SK-MEL-5 (cell line): ENCODE results near the gene QTRT2. TPM values are rescaled to one million over a fixed set of nuclear protein-coding genes. Genes with fewer than 3 reads are reported as not detected.

Source experiments
- DNase-seq: peaks from one replicate; pipeline ENCODE4 v3.0.0-alpha.2; 2016; ENCODE audit warnings: low read depth, low spot score
- in situ Hi-C: cut with HindIII; loops from 2 replicates; pipeline ENCODE4 v1.10.0; 2016; ENCODE audit warnings: low sequenced_read_pairs, high pct_unique_total_duplicates, low pct_unique_long_range_greater_than_20kb
- polyA plus RNA-seq, 2 experiments: library from polyadenylated mRNA; depleted of rRNA; stranded (reverse); fragments of >200 nt; gene quantifications; 2 replicates each; pipeline ENCODE4 v1.2.3, GENCODE V29; 2015
- total RNA-seq: library from RNA; depleted of rRNA; stranded (reverse); fragments of >200 nt; shearing (Covaris generic); gene quantifications from 2 replicates; pipeline ENCODE4 v1.2.3, GENCODE V29; 2014; rRNA removed

QTRT2 gene
- 33.1 and 33.2 TPM in 2 replicates for total RNA-seq
- polyA plus RNA-seq (2015; cell fraction: cytosol; rRNA removed) = 19.1 and 27.7 TPM in 2 replicates
- 35.6 and 42.7 TPM in 2 replicates for polyA plus RNA-seq (2015; cell fraction: nucleus; rRNA removed)

DNA sequence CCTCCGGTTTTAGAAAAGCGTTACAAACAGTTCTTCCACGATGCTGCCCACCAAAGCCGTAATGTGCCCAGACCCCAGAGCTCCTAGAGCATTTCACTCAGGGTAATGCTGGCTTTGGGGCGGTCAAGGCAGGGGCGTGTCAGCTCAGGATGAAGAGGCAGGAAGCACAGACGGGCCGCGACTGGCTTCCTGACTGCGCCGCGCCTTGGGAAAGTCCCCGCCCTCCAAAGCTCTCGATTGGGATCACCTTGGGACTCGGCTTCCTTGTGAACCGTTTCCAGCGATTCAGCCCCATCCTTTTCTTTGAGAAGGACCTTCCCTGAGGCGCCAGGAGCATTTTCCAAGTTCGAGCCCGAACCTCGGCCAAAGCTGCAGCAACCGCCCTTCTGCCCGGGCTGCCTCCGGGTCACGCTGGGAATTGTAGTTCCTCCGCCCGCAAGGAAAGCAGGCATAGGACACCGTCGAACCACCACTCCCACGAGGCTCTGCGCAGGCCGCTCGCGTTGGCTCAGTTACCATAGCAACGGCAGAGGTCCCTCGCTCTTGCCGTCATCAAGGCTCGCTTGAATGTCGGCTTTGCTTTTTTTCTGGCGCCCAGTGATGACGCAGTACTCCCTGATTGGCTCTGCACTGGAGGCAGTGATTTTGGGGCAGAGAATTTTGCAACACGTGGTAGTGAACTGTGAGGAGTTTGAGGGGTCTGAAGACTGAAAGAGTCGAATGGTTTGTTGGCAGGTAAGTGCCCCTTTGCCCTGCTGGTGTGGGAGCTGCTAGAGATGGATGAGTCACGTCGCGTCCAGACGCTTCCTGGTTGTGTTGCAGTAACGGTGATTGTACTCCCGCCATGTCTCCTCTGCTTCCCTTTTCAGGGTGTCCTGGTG, at the start of gene QTRT2, which contains the start of gene CCDC191:
Gene QTRT2 (plus strand): TSS at position 608 of the 881 bp plus-strand sequence. CDS start 8,521 bp downstream, outside the sequence.
Gene CCDC191 (minus strand): TSS at position 397 of the 881 bp plus-strand sequence. CDS start 60 bp downstream, at position 337.
- in situ Hi-C loops = no loop called here
- peak; percentile 99 for DNase-seq

GRCh38 chr3:114011059-114011797, 45.3 kb upstream of the QTRT2 start:
- in situ Hi-C loops = no loop called here
- no peak for DNase-seq

GRCh38 chr3:114014211-114014610, 42.3 kb upstream of the QTRT2 start:
- in situ Hi-C loops = no loop called here
- no peak for DNase-seq

GRCh38 chr3:114019486-114019885, 37.1 kb upstream of the QTRT2 start:
- in situ Hi-C loops = no loop called here
- no peak for DNase-seq

DNA sequence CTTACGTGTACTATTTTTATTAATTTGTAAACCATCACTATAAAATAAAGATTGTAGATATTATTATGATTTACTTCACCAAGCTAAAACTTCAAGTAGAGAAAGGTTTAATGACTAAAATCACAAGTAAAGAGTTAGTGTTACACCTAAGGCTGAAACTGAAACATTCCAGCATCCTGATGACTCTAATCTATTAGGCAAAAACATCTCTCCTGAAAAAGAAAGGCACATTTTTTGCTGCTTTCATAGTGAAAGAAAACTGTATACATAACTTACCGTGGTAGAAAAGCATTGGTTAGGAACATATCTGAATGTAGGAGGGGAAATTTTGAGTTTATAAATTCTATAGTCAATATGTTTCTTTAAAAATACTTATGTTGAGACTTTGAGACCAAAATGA, 35.6 kb upstream of the QTRT2 start:
- in situ Hi-C loops = no loop called here
- no peak for DNase-seq

DNA sequence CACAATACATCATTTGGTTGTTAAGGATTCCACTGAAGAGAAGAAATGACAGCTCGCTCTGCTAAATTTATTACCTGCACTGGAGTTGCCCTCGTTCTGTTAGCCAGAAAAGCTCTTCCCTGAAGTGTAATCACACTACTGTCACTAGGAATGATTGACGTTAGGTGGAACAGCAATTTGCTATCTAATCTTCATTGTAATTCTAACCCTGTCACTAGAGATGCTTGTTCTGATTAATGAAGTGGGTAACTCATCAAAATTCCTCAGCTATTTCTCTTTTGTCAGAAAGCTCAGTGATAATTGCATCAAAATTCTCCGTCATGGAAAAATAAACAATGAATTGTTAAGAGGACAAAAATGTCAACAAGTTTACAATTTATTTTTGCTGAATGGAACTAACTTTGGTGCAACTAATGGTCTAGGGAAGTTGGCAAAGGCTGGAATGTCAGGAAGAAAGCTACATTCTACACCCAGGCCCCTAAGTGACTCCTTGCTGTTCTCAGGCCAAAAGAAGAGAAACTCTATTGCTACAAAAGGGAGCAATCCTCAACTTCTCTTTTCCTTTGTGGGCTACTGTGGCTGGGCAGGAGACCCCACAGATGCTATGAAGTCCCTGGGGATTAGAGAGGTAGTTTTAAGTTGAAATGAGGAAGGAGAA, 34.3 kb upstream of the QTRT2 start:
- DNase-seq = no peak
- in situ Hi-C loops = no loop called here

- no peak for DNase-seq
- in situ Hi-C loops = no loop called here
Observed at GRCh38 chr3:114025451-114025850, 31.1 kb upstream of the QTRT2 start.

- no peak for DNase-seq
- in situ Hi-C loops = no loop called here
Observed at GRCh38 chr3:114026331-114026730, 30.2 kb upstream of the QTRT2 start.

- in situ Hi-C loops = no loop called here
- no peak for DNase-seq
Observed at GRCh38 chr3:114033721-114034120, 22.8 kb upstream of the QTRT2 start.

DNA sequence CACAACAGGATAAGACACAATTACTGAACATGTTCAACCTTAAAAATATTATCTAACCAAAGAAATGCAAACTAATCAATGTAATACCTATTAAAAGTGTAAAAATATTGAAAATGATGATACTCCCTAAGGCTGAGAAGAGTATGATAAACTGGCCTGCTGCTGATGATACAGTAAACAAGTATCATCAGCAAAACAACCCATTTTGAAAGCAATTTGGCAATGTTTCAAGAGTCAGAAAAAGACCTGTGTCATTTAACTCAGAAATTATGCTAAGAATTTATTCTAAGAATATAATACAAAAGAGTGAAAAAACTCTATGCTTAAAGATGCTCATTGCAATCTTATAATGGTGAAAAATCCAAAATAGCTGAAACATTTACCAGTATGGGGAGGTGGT, 22.3 kb upstream of the QTRT2 start:
- no peak for DNase-seq
- in situ Hi-C loops = no loop called here

GRCh38 chr3:114034787-114035545, 21.6 kb upstream of the QTRT2 start:
- DNase-seq = no peak

DNA sequence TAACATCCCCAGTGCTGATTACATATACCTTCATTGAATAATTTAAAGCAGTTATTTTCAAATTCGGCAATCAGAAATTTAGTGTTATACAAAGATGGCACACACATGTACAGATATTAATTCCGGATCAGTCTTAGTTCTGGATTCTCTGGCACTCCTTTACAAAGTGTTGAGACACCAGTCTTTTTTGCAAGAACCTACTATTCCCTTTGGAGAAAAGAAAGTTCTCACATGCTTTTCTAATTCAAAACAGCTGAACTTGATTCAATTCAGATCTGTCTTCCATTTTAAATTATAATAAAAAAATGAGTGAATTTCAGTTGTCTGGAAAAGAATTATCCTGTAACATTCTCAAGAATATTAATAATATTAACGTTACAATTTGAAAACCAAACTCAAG, 20.6 kb upstream of the QTRT2 start:
- in situ Hi-C loops = no loop called here
- DNase-seq = no peak

More at GRCh38 chr3:114034787-114035545, 21.6 kb upstream of the QTRT2 start:
- in situ Hi-C loops = no loop called here

DNA sequence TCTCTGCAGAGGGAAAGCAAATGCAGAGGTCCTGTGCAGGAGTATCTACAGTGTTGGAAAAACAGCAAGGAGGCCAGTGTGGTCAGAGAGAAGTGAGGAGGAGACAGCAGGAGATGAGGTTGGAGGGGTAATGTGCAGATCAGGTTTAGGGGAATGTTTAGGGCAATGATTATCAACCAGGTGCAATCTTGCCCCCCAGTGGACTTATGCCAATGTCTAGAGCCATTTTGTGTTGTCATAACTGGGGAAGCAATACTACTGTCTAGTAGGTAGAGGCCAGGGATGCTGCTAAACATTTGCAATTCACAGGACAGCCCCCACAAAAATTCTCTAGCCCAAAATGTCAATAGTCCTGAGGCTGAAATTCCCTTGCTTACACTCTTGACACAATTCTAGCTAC, 13.3 kb upstream of the QTRT2 start:
- in situ Hi-C loops = no loop called here
- DNase-seq = no peak

DNA sequence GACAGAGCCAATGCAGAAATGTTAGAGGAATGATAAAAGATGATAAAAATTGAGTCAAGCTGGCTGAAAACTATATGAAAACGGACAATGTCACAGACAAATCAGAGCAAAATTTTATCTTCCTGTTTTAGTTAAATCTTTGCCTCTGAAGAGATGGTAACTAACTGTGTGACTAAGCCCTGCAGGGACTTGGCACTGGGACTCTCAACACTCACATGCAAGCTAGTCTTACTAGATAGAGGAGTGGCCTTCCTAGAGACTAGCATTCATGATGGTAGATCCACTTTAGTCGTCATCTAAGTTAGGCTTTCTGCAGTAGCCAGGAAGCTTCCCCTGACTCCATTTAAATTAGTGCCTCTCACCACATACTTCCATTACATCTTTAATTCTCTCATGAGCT, 4.3 kb upstream of the QTRT2 start:
- in situ Hi-C loops = no loop called here
- no peak for DNase-seq

- in situ Hi-C loops = no loop called here
- DNase-seq = no peak
Observed at GRCh38 chr3:114057011-114057347, 442 bp downstream of the QTRT2 start.

GRCh38 chr3:114058646-114059045, 2.1 kb downstream of the QTRT2 start:
- no peak for DNase-seq
- in situ Hi-C loops = no loop called here

- in situ Hi-C loops = no loop called here
- DNase-seq = no peak
Observed at GRCh38 chr3:114060906-114061655, 4.5 kb downstream of the QTRT2 start.
